ENCODE results near the gene PALM3. TPM values are rescaled to one million over a fixed set of nuclear protein-coding genes. Genes with fewer than 3 reads are reported as not detected.
"Not testable (repeated sequence)": the region's sequence is repeated elsewhere in the genome, so short reads cannot be mapped to it uniquely, and the experiment has no call there.

Gene PALM3
- total RNA-seq, 3 donors from 2014 or later, result 0.82 to 1.2 (median 1.0) TPM

GRCh38 chr19:14042659-14043608, 18.9 kb downstream of the PALM3 start:
- H3K9me3 ChIP-seq; H3K4me3 ChIP-seq; H3K4me1 ChIP-seq (ENCODE audit: low read depth); intact Hi-C loops (cut with DNase I, micrococcal nuclease); H3K36me3 ChIP-seq (ENCODE audit: low read depth): not testable (repeated sequence)
- DNase-seq (peak in 1 of 3 donors; percentile 65), ATAC-seq (peak; percentile 72)
- TF ChIP-seq CTCF (IDR thresholded peaks at IDR 0.05), result peak; percentile 36

- H3K9me3 ChIP-seq, result no peaks in the 10 kb centered on the region
- intact Hi-C loops (cut with DNase I, micrococcal nuclease), result no loop called here
- no peak overlapping the region for H3K4me3 ChIP-seq
- ATAC-seq (no peak), DNase-seq (no peak)
- peaks cover 1% of the 10 kb centered on the region for H3K4me1 ChIP-seq (ENCODE audit: low read depth)
- TF ChIP-seq CTCF (IDR thresholded peaks at IDR 0.05), result no peak
- H3K36me3 ChIP-seq (ENCODE audit: low read depth), result no peaks in the 10 kb centered on the region
Observed at GRCh38 chr19:14039181-14039580, 22.7 kb downstream of the PALM3 start.

GRCh38 chr19:14035706-14036105, 26.2 kb downstream of the PALM3 start:
- no peak overlapping the region for H3K4me3 ChIP-seq
- ATAC-seq (no peak), DNase-seq (no peak)
- peaks cover 8% of the 10 kb centered on the region for H3K4me1 ChIP-seq (ENCODE audit: low read depth)
- H3K36me3 ChIP-seq (ENCODE audit: low read depth), result no peaks in the 10 kb centered on the region
- TF ChIP-seq CTCF (IDR thresholded peaks at IDR 0.05), result no peak
- no peaks in the 10 kb centered on the region for H3K9me3 ChIP-seq
- intact Hi-C loops (cut with DNase I, micrococcal nuclease), result no loop called here

- H3K4me3 ChIP-seq; intact Hi-C loops (cut with DNase I, micrococcal nuclease); ATAC-seq; H3K36me3 ChIP-seq (ENCODE audit: low read depth); DNase-seq; H3K4me1 ChIP-seq (ENCODE audit: low read depth); H3K9me3 ChIP-seq: not testable (repeated sequence)
Observed at GRCh38 chr19:14035159-14035558, 26.7 kb downstream of the PALM3 start.

- Histone ChIP-seq H3K4me1 (ENCODE audit: low read depth) (peaks cover 8% of the 10 kb centered on the region), H3K4me3 (no peak overlapping the region), H3K9me3 (no peaks in the 10 kb centered on the region), H3K36me3 (ENCODE audit: low read depth) (no peaks in the 10 kb centered on the region)
- DNase-seq (no peak), ATAC-seq (no peak)
- no peak for TF ChIP-seq CTCF (IDR thresholded peaks at IDR 0.05)
- intact Hi-C loops (cut with DNase I, micrococcal nuclease), result no loop called here
Observed at GRCh38 chr19:14033946-14034345, 27.9 kb downstream of the PALM3 start.

GRCh38 chr19:14031719-14032480, 30.0 kb downstream of the PALM3 start, which contains the start of gene IL27RA:
TSS of gene IL27RA (plus strand) at chr19:14031762. CDS start at chr19:14031873, 111 bp downstream.
- peak; percentile 86 for ATAC-seq
- DNase-seq, result peak; percentile 69 to 90 (median 78)
- Histone ChIP-seq H3K9me3 (no peaks in the 10 kb centered on the region), H3K4me3 (peak within 1 kb of the TSS; percentile 26), H3K4me1 (ENCODE audit: low read depth) (peaks cover 8% of the 10 kb centered on the region), H3K36me3 (ENCODE audit: low read depth) (no peaks in the 10 kb centered on the region)
- intact Hi-C loops (cut with DNase I, micrococcal nuclease), result no loop called here
- TF ChIP-seq CTCF (IDR thresholded peaks at IDR 0.05), result peak; percentile 46

Data from mucosa of descending colon (tissue), 3 donors.